Smooth muscle cell (in vitro differentiated cells): ENCODE data around the gene ACER3. TPM values are rescaled to one million over a fixed set of nuclear protein-coding genes. Genes with fewer than 3 reads are reported as not detected.
"Not testable (repeated sequence)": the region's sequence is repeated elsewhere in the genome, so short reads cannot be mapped to it uniquely, and the experiment has no call there.

Source experiments
- DNase-seq: peaks from one replicate; lab custom pipeline; 2025; ENCODE audit not compliant: unreplicated experiment; lab: John Stamatoyannopoulos, UW
- H2AFZ ChIP-seq: fragments of 200-600 bp; sonication (generic); 2 replicates; pipeline ENCODE4 v1.6.0; 2016; ENCODE audit warnings: antibody characterized with exemption, low read depth, mild to moderate bottlenecking
- H3F3A ChIP-seq: fragments of 200-600 bp; sonication (generic); 2 replicates; pipeline ENCODE4 v1.6.0; 2017; ENCODE audit warnings: antibody characterized with exemption, low read depth
- H3K27ac ChIP-seq: fragments of 200-600 bp; sonication (generic); 2 replicates; pipeline ENCODE4 v1.5.1; 2016; ENCODE audit warnings: low read depth, mild to moderate bottlenecking
- H3K27me3 ChIP-seq: fragments of 200-600 bp; sonication (generic); 2 replicates; pipeline ENCODE4 v1.6.1; 2016; ENCODE audit warnings: low read depth, mild to moderate bottlenecking
- H3K36me3 ChIP-seq: fragments of 200-600 bp; sonication (generic); 2 replicates; pipeline ENCODE4 v1.5.1; 2016; ENCODE audit warnings: low read depth
- H3K4me1 ChIP-seq: fragments of 200-600 bp; sonication (generic); 2 replicates; pipeline ENCODE4 v1.5.1; 2016; ENCODE audit warnings: low read depth
- H3K4me2 ChIP-seq: fragments of 200-600 bp; sonication (generic); 2 replicates; pipeline ENCODE4 v1.6.0; 2016; ENCODE audit warnings: mild to moderate bottlenecking
- H3K4me3 ChIP-seq: fragments of 200-600 bp; sonication (generic); 2 replicates; pipeline ENCODE4 v1.5.1; 2016; ENCODE audit warnings: mild to moderate bottlenecking
- H3K79me2 ChIP-seq: fragments of 200-600 bp; sonication (generic); 2 replicates; pipeline ENCODE4 v1.6.0; 2016; ENCODE audit warnings: low read depth, mild to moderate bottlenecking
- H3K9ac ChIP-seq: fragments of 200-600 bp; sonication (generic); 2 replicates; pipeline ENCODE4 v1.6.0; 2016; ENCODE audit warnings: low read depth
- H3K9me3 ChIP-seq: fragments of 200-600 bp; sonication (generic); replicated peaks from 2 replicates; pipeline ENCODE4 v1.5.1; 2016; ENCODE audit warnings: low read depth
- H4K20me1 ChIP-seq: fragments of 200-600 bp; sonication (generic); 2 replicates; pipeline ENCODE4 v1.6.0; 2016; ENCODE audit warnings: low read depth
- WGBS: methylation state at CpG from one replicate; pipeline ENCODE4 v1.1.7; 2016; ENCODE audit warnings: low lambda C conversion rate; 5-methylcytosine and 5-hydroxymethylcytosine counted together
- polyA plus RNA-seq: library from polyadenylated mRNA; unstranded; fragments of >200 nt; fragmentation: Nextera tagmentation; extraction: Ambion mirVana; gene quantifications from 2 replicates; pipeline ENCODE4 v1.2.1, GENCODE V29; 2016
- total RNA-seq: library from RNA; depleted of rRNA; stranded (reverse); fragments of >200 nt; gene quantifications from 2 replicates; pipeline ENCODE4 v1.2.3, GENCODE V29; 2014
- TF ChIP-seq, protein P1 (sequence below): fragments of 200-600 bp; sonication (generic); IDR thresholded peaks from 2 replicates; pipeline ENCODE4 v1.5.1; 2017; ENCODE audit warnings: borderline replicate concordance, mild to moderate bottlenecking, antibody characterized with exemption; ENCODE audit not compliant: insufficient read depth, poor library complexity, severe bottlenecking

ACER3 gene
- total and polyA plus RNA-seq, 2 experiments from 2014 or later = 14.0 to 16.8 TPM

- Histone ChIP-seq H3K4me1 (peaks cover 5% of the 10 kb centered on the region), H4K20me1 (peaks cover 10% of the 10 kb centered on the region), H3K9ac (no peak overlapping the region), H2AFZ (no peak overlapping the region), H3K27ac (no peak overlapping the region), H3K27me3 (no peaks in the 10 kb centered on the region), H3K9me3 (no peaks in the 10 kb centered on the region), H3K36me3 (no peaks in the 10 kb centered on the region), H3K4me2 (no peak overlapping the region), H3K4me3 (no peak overlapping the region), H3K79me2 (peaks cover 3% of the 10 kb centered on the region), H3F3A (no peaks in the 10 kb centered on the region)
- 91% methylated on average over 2 of the region's 2 CpGs for WGBS
- TF ChIP-seq, protein P1, sequence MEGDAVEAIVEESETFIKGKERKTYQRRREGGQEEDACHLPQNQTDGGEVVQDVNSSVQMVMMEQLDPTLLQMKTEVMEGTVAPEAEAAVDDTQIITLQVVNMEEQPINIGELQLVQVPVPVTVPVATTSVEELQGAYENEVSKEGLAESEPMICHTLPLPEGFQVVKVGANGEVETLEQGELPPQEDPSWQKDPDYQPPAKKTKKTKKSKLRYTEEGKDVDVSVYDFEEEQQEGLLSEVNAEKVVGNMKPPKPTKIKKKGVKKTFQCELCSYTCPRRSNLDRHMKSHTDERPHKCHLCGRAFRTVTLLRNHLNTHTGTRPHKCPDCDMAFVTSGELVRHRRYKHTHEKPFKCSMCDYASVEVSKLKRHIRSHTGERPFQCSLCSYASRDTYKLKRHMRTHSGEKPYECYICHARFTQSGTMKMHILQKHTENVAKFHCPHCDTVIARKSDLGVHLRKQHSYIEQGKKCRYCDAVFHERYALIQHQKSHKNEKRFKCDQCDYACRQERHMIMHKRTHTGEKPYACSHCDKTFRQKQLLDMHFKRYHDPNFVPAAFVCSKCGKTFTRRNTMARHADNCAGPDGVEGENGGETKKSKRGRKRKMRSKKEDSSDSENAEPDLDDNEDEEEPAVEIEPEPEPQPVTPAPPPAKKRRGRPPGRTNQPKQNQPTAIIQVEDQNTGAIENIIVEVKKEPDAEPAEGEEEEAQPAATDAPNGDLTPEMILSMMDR = no peak
- DNase-seq = no peak
Measured at GRCh38 chr11:76891793-76892192, 31.1 kb downstream of the ACER3 start.

DNA sequence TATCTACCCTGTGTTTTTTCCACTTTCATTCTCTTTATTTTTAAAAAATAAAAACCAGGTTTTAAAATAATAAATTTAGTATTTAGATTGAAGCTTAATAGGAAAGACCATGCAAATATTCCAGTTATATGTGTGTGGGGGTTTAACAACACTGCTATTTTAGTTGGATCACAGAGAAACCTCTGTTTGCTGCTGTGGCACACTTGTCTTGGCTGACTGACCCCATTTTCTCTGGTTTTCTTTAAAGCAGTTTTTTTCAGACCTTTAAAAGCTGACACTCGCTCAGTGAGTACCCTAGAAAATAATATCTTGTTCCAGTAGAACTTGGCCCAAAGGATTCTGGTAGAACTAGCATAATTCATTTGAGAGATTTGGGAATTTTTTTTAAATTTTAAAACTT lies 31.6 kb downstream of the ACER3 start:
- Histone ChIP-seq H3K36me3 (no peaks in the 10 kb centered on the region), H3K9me3 (no peaks in the 10 kb centered on the region), H3K4me1 (peaks cover 5% of the 10 kb centered on the region), H3K79me2 (no peaks in the 10 kb centered on the region), H2AFZ (no peak overlapping the region), H3K27me3 (no peaks in the 10 kb centered on the region), H4K20me1 (peaks cover 10% of the 10 kb centered on the region), H3K9ac (no peak overlapping the region), H3K27ac (no peak overlapping the region), H3K4me2 (no peak overlapping the region), H3F3A (no peaks in the 10 kb centered on the region), H3K4me3 (no peak overlapping the region)
- no peak for DNase-seq
- 85% methylated on average over 1 of the region's 1 CpG for WGBS
- TF ChIP-seq, protein P1 = no peak

DNA sequence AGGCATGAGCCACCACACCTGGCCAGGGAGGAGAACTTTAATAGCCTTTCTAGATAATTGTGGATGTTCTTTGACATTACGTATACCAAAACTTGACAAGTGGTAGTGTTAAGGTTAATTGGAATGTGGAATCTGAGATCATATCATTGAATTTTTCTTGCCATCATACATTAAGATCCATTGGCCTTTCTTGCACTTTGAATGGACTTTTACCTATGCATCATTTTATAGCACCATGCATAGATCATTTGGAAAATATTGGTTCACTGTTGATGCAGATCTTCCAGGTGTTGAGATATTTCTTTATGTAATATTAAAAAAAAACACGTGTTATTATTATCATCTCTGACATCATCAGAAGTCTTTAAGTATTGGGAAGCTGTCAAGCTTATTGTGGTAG lies 36.5 kb downstream of the ACER3 start:
- H3K79me2 ChIP-seq = peaks cover 7% of the 10 kb centered on the region
- DNase-seq = no peak

DNA sequence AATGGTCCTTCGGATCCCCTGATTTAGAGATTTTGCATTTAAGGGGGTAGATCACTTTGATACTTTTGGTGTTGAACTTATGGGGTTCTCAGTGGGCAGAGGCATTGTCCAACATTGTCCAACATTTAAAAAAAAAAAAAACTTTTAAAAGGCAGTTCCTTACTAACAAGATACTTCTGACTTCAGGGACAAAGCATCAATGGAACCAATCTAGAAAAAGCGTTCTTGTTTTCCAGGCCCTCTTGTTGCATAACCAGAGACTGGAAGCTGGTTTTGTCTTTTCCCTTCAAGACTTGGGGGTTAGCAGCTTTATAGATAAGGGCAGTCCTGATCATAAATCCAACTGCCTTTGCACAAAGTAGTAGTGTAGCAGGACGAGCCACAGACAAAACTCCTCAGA lies 40.4 kb downstream of the ACER3 start:
- no peak for DNase-seq
- Histone ChIP-seq H3K79me2 (peaks cover 7% of the 10 kb centered on the region), H3K27me3 (no peaks in the 10 kb centered on the region), H2AFZ (no peak overlapping the region), H3K9me3 (no peaks in the 10 kb centered on the region), H3K9ac (no peak overlapping the region), H3F3A (no peaks in the 10 kb centered on the region), H3K4me2 (no peak overlapping the region), H4K20me1 (no peaks in the 10 kb centered on the region), H3K36me3 (no peaks in the 10 kb centered on the region), H3K4me3 (no peak overlapping the region), H3K4me1 (peaks cover 9% of the 10 kb centered on the region), H3K27ac (no peak overlapping the region)
- TF ChIP-seq, protein P1 = no peak
- 71% methylated on average over 3 of the region's 3 CpGs for WGBS

More for the DNA sequence above, 36.5 kb downstream of the ACER3 start:
- no peak overlapping the region for H3K27ac ChIP-seq
- no peaks in the 10 kb centered on the region for H4K20me1 ChIP-seq
- no peaks in the 10 kb centered on the region for H3K4me1 ChIP-seq
- TF ChIP-seq, protein P1 = no peak
- H3K27me3 ChIP-seq = no peaks in the 10 kb centered on the region
- WGBS = 89% methylated on average over 2 of the region's 2 CpGs
- no peak overlapping the region for H3K4me3 ChIP-seq
- no peaks in the 10 kb centered on the region for H3F3A ChIP-seq
- no peaks in the 10 kb centered on the region for H3K36me3 ChIP-seq
- no peak overlapping the region for H3K4me2 ChIP-seq
- H3K9me3 ChIP-seq = no peaks in the 10 kb centered on the region
- H2AFZ ChIP-seq = no peak overlapping the region
- no peak overlapping the region for H3K9ac ChIP-seq

DNA sequence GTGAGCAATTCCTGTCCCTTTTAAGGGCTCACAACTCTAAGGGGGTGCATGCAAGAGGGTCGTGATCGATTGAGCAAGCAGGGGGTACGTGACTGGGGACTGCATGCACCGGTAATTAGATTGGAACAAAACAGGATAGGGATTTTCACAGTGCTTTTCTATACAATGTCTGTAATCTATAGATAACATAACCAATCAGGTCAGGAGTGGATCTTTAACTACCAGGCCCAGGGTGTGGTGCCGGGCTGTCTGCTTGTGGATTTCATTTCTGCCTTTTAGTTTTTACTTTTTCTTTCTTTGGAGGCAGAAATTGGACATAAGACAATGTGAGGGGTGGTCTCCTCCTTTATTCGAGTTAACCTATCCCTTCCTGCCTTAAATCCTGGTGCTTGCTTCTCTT lies 40.9 kb downstream of the ACER3 start:
- not testable (repeated sequence) for H3K36me3 ChIP-seq, H3K4me3 ChIP-seq, H2AFZ ChIP-seq, H3K9ac ChIP-seq, H3K79me2 ChIP-seq, H4K20me1 ChIP-seq, DNase-seq, H3K9me3 ChIP-seq, H3K27me3 ChIP-seq, H3K4me2 ChIP-seq, H3F3A ChIP-seq, H3K27ac ChIP-seq, H3K4me1 ChIP-seq
- WGBS = 96% methylated on average over 6 of the region's 6 CpGs
